ENCODE results near the gene KRTAP3-3.

GRCh38 chr17:40951011-40951622 lies 42.8 kb downstream of the KRTAP3-3 start:
- TF ChIP-seq GATA2 (IDR thresholded peaks at IDR 0.05; ENCODE audit: low read depth, low read length) (no peak), GATA3 (IDR thresholded peaks at IDR 0.05; ENCODE audit: low read depth, low read length) (no peak)
